Muscle of leg (tissue), 11 donors: Measurements from ENCODE around the gene NR4A2. TPM values are rescaled to one million over a fixed set of nuclear protein-coding genes. Genes with fewer than 3 reads are reported as not detected.
A peak's percentile ranks its signal among the peaks of the same experiment; 100 is the strongest.
"Not testable (repeated sequence)": the region's sequence is repeated elsewhere in the genome, so short reads cannot be mapped to it uniquely, and the experiment has no call there.

Experiments used
- DNase-seq: peaks from one replicate; pipeline ENCODE4 v3.0.0; 2013
- H3K27ac ChIP-seq: one replicate; pipeline ENCODE4 v1.5.1; 2013; ENCODE audit warnings: mild to moderate bottlenecking, low read length, control low read depth
- H3K27me3 ChIP-seq: one replicate; pipeline ENCODE4 v1.6.1; 2013; ENCODE audit warnings: low read length; ENCODE audit not compliant: control insufficient read depth, insufficient read depth
- H3K36me3 ChIP-seq: one replicate; pipeline ENCODE4 v1.6.1; 2013; ENCODE audit warnings: low read length; ENCODE audit not compliant: control insufficient read depth, insufficient read depth
- H3K4me1 ChIP-seq: one replicate; pipeline ENCODE4 v1.6.1; 2013; ENCODE audit warnings: low read length; ENCODE audit not compliant: control insufficient read depth, insufficient read depth
- H3K4me3 ChIP-seq: one replicate; pipeline ENCODE4 v1.5.1; 2013; ENCODE audit warnings: low read length, control low read depth
- H3K9me3 ChIP-seq: replicated peaks from 2 replicates; pipeline ENCODE4 v1.6.1; 2013; ENCODE audit warnings: low read depth, low read length; ENCODE audit not compliant: control insufficient read depth
- WGBS: methylation state at CpG from one replicate; pipeline ENCODE4 v1.1.5; 2013; ENCODE audit warnings: missing lambda C conversion rate; ENCODE audit not compliant: insufficient coverage; 5-methylcytosine and 5-hydroxymethylcytosine counted together
- polyA plus RNA-seq, 8 donors: library from polyadenylated mRNA; unstranded; fragments of 120-200 nt; gene quantifications; one replicate each; pipeline versions ENCODE4 v1.2.1 to v1.2.3, GENCODE V29; 2013; ENCODE audit warnings: inconsistent platforms in 1 of 8, low replicate concordance in 1 of 8; ENCODE audit not compliant: insufficient read length in 8 of 8, insufficient read depth in 1 of 8
- total RNA-seq: library from RNA; stranded (reverse); fragments of 120-200 nt; gene quantifications from one replicate; pipeline ENCODE4 v1.2.4, GENCODE V29; 2013

Gene NR4A2
- total and polyA plus RNA-seq, 9 donors: 1.0 to 4.3 (median 1.9) TPM

DNA sequence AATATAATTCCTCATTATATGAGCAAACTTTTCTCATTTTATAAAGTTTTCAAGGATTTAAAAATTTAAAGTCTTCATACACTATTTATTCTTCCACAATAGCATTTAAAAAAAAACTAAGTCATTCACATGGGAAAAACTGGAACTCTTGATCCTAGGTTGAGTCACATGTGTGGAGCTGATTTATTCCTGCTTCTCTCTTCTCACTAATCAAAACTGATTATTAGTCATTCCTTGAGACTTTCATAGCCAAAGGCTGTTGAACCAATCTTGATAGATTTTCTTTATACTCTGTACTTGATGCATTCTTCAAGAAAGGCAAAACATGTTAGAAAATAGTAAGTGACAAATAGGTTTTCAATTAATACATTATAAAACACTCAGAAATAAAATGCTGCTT is 27.4 kb downstream of the NR4A2 start:
- Histone ChIP-seq H3K4me3 (no peak overlapping the region), H3K4me1 (no peaks in the 10 kb centered on the region), H3K36me3 (no peaks in the 10 kb centered on the region), H3K27me3 (no peaks in the 10 kb centered on the region), H3K9me3 (no peaks in the 10 kb centered on the region), H3K27ac (no peak overlapping the region)
- DNase-seq: no peak

- Histone ChIP-seq H3K27me3 (no peaks in the 10 kb centered on the region), H3K4me1 (no peaks in the 10 kb centered on the region)
- no CpG with 5 or more reads among the region's 1 CpG for WGBS
Measured at GRCh38 chr2:156300337-156300736, 32.2 kb downstream of the NR4A2 start.

GRCh38 chr2:156294945-156295580 is 37.5 kb downstream of the NR4A2 start:
- WGBS: 79% methylated on average over 4 of the region's 8 CpGs
- H3K36me3 ChIP-seq: no peaks in the 10 kb centered on the region
- no peaks in the 10 kb centered on the region for H3K4me1 ChIP-seq
- H3K27me3 ChIP-seq: no peaks in the 10 kb centered on the region
- no peak for DNase-seq
- H3K9me3 ChIP-seq: peaks cover 2% of the 10 kb centered on the region
- H3K4me3 ChIP-seq: no peak overlapping the region
- H3K27ac ChIP-seq: no peak overlapping the region

More at GRCh38 chr2:156300337-156300736, 32.2 kb downstream of the NR4A2 start:
- DNase-seq: no peak
- Histone ChIP-seq H3K9me3 (no peaks in the 10 kb centered on the region), H3K36me3 (no peaks in the 10 kb centered on the region), H3K4me3 (no peak overlapping the region), H3K27ac (no peak overlapping the region)

GRCh38 chr2:156293382-156293781 is 39.1 kb downstream of the NR4A2 start:
- WGBS: no CpG with 5 or more reads among the region's 29 CpGs
- not testable (repeated sequence) for H3K27ac ChIP-seq, H3K9me3 ChIP-seq, DNase-seq, H3K4me1 ChIP-seq, H3K27me3 ChIP-seq, H3K36me3 ChIP-seq, H3K4me3 ChIP-seq

DNA sequence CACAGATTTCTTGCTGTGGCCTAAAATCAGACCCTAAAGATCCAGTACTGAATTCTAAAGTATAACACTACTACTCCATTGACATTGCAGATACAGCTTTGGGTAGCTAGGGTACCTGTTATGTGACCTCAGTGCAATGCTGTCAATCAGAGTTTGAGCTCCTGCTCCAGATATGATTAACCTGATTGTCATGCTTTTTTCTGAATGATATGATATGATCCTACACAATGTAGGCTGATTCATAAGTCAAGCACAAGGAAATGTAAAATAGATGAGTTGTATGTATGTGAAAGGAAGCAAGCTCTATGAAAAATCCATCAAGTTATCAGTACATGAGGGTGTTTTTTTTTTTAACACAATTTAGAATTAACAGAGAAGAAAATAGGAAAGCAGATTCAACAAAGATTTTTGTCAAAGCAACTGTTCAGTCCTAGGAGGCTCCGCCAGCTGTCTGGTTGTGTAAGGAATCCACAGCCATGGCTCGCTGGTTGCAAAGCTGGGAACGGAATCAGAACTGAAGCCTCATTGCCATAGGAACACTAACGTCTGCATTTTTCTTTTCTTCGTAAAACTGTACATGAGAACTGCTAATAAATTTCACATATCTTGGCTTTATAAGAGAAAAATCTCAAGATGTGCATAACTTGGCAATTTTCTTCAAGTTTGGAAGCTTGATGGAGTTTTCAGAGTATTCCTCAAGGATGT is 52.9 kb downstream of the NR4A2 start:
- DNase-seq: peak; percentile 89
- H3K9me3 ChIP-seq: no peaks in the 10 kb centered on the region
- no peaks in the 10 kb centered on the region for H3K36me3 ChIP-seq
- H3K27ac ChIP-seq: no peak overlapping the region
- WGBS: 62% methylated on average over 3 of the region's 5 CpGs
- H3K4me1 ChIP-seq: no peaks in the 10 kb centered on the region
- H3K4me3 ChIP-seq: no peak overlapping the region
- H3K27me3 ChIP-seq: no peaks in the 10 kb centered on the region

Other genes starting within 250 kb of the NR4A2 start
- gene GPD2, start 103.7 kb upstream of the NR4A2 start, total RNA-seq: 20.7 TPM
- gene GPD2, start 103.7 kb upstream of the NR4A2 start, polyA plus RNA-seq: 10 to 100 TPM in 5 of 8 donors, 1 to 10 TPM in 3; 8.0 to 15.6 (median 11.0) TPM